Measurements from ENCODE around the gene ERCC6L2.

GRCh38 chr9:95831810-95832209 lies 43.7 kb upstream of the ERCC6L2 start:
- no peak for TF ChIP-seq CTCF (IDR thresholded peaks at IDR 0.05)
- TF ChIP-seq POLR2A (IDR thresholded peaks at IDR 0.05): no peak

Measured in Peyer's patch (tissue), 4 donors.